ENCODE results near the gene CA12.
"Not testable (repeated sequence)": the region's sequence is repeated elsewhere in the genome, so short reads cannot be mapped to it uniquely, and the experiment has no call there.

Gene CA12

DNA sequence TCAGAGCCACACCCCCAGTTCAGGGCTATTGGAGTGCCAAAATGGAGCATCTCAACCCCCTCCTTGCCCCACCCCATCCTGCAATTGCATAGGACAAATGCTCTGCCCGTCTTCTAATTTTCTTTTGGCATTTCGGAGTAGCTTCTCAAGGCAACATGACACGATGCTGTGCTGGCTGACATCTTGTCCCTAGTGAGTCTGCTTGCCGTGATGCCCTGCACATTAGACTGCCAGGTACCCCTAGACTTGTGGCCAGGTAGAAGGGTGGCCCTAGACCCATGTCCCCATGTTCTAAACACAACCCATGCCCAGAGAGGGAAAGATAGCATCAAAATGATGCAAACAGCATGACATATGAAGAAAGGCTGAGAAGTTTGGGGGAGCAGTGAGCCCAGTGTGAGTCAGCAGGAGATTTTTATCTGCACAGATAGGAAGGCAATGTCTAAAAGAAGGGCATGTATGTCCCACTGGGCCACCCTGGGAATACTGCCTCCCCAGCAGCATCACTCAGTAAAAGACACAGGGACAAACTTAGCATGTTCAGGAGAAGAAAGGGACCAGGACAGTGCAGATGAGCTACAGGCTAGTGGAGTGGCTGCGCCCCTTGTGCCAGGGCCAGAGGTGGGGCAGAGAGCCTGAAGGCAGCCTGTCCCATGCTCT is 36.8 kb downstream of the CA12 start:
- H3K4me1 ChIP-seq (ENCODE audit: control insufficient read depth, insufficient read depth, low read length, poor library complexity, severe bottlenecking), result peaks cover 28% of the 10 kb centered on the region
- no peaks in the 10 kb centered on the region for H3K9me3 ChIP-seq (ENCODE audit: control insufficient read depth, low read length)
- H3K4me3 ChIP-seq (ENCODE audit: extremely low read depth, insufficient read depth, low read length, poor library complexity, severe bottlenecking), result no peak overlapping the region
- WGBS, 2 experiments (ENCODE audit: insufficient coverage in 2 of 2), result 94 to 96% methylated on average over 5 of the region's 5 CpGs
- no peak overlapping the region for H3K27ac ChIP-seq (ENCODE audit: low read depth, low read length, severe bottlenecking)
- H3K36me3 ChIP-seq (ENCODE audit: control insufficient read depth, insufficient read depth, low read length), result no peaks in the 10 kb centered on the region

DNA sequence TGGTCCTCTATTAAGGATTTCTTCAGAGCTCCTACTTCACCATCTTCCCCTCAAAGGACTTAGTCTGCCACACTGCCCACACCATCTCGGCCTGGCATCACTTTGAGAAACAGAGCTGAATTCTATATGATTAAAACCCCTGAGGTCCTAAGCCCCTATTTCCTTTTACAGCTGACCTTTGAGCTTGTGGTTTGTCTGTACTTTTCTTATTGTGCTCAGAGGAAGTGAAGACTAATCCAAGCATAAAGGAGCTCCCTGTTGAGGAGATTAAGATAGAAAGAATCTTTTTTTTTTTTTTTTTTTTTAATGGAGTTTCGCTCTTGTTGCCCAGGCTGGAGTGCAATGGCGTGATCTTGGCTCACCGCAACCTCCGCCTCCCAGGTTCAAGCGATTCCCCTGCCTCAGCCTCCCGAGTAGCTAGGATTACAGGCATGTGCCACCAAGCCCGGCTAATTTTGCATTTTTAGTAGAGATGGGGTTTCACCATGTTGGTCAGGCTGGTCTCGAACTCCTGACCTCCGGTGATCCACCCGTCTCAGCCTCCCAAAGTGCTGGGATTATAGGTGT is 38.6 kb downstream of the CA12 start:
- not testable (repeated sequence) for H3K36me3 ChIP-seq (ENCODE audit: control insufficient read depth, insufficient read depth, low read length); H3K4me3 ChIP-seq (ENCODE audit: extremely low read depth, insufficient read depth, low read length, poor library complexity, severe bottlenecking); H3K9me3 ChIP-seq (ENCODE audit: control insufficient read depth, low read length); H3K27ac ChIP-seq (ENCODE audit: low read depth, low read length, severe bottlenecking)
- 88% methylated on average over 9 of the region's 11 CpGs; no CpG with 5 or more reads in 1 of the 2 experiments for WGBS, 2 experiments (ENCODE audit: insufficient coverage in 2 of 2)
- H3K4me1 ChIP-seq (ENCODE audit: control insufficient read depth, insufficient read depth, low read length, poor library complexity, severe bottlenecking), result peaks cover 22% of the 10 kb centered on the region

DNA sequence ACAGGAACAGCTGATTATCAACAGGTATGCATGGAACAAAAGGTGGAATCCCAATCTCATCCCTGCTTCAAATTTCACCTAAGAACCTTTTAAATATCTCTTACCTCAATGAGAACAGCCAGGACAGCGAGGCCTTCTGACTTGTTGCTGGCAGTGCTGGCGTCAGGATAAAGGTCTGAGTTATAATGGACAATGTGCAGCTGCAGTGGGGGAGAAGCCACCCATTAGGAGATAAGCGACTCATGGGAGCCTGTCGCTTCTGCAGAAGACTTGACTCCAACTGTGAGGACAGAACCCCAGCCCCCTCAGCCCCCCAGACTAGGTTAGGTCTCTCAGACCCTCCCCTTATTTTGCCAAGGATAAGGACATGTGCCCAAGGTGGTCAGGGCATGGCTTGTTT is 39.7 kb downstream of the CA12 start:
- no peak overlapping the region for H3K4me3 ChIP-seq (ENCODE audit: extremely low read depth, insufficient read depth, low read length, poor library complexity, severe bottlenecking)
- no peaks in the 10 kb centered on the region for H3K36me3 ChIP-seq (ENCODE audit: control insufficient read depth, insufficient read depth, low read length)
- H3K4me1 ChIP-seq (ENCODE audit: control insufficient read depth, insufficient read depth, low read length, poor library complexity, severe bottlenecking), result peaks cover 22% of the 10 kb centered on the region
- H3K9me3 ChIP-seq (ENCODE audit: control insufficient read depth, low read length), result no peaks in the 10 kb centered on the region
- 89 to 100% methylated on average over 2 to 3 of the region's 4 CpGs for WGBS, 2 experiments (ENCODE audit: insufficient coverage in 2 of 2)
- no peak overlapping the region for H3K27ac ChIP-seq (ENCODE audit: low read depth, low read length, severe bottlenecking)

DNA sequence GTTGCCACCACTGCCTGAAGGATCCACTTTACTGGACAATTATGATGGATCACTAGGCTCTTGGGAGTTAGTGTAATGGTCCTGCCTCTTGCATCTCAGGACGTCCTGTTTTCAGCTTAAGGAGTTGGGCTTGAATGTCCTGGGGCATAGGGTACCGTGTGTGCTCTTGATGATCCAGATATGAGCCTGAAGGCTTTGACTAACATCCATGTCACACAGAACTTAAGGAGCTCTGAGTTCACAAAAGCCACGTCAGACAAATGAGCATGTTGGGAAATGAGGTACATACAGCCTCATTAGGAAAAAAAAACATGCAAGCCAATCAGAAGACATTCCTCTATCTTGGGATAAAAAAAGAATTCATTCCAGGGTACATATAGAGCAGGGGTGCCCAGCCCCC is 40.8 kb downstream of the CA12 start:
- Histone ChIP-seq H3K27ac (ENCODE audit: low read depth, low read length, severe bottlenecking) (no peak overlapping the region), H3K4me3 (ENCODE audit: extremely low read depth, insufficient read depth, low read length, poor library complexity, severe bottlenecking) (no peak overlapping the region), H3K4me1 (ENCODE audit: control insufficient read depth, insufficient read depth, low read length, poor library complexity, severe bottlenecking) (peaks cover 22% of the 10 kb centered on the region), H3K9me3 (ENCODE audit: control insufficient read depth, low read length) (no peaks in the 10 kb centered on the region), H3K36me3 (ENCODE audit: control insufficient read depth, insufficient read depth, low read length) (no peaks in the 10 kb centered on the region)
- 92 to 93% methylated on average over 2 to 3 of the region's 3 CpGs for WGBS, 2 experiments (ENCODE audit: insufficient coverage in 2 of 2)

DNA sequence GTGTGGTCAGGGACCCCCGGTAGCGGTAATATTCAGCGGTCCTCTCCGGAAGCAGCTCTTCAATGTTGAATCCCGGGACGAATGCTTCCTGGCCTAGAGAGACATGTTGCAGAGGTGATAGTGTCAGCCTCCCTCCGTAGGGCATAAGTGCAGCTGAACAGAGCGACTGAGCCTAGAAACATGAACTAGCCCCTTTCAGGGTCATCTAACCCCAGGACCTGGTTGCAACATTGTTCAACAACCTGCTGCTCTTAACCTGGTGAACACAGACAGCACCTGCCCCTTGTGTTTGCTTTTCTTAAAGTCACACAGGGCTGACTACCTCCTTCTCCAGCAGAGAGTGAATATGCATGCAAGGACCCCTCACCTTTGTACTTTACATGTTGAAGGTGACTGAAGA is 41.3 kb downstream of the CA12 start:
- Histone ChIP-seq H3K9me3 (ENCODE audit: control insufficient read depth, low read length) (no peaks in the 10 kb centered on the region), H3K4me3 (ENCODE audit: extremely low read depth, insufficient read depth, low read length, poor library complexity, severe bottlenecking) (no peak overlapping the region), H3K27ac (ENCODE audit: low read depth, low read length, severe bottlenecking) (no peak overlapping the region), H3K4me1 (ENCODE audit: control insufficient read depth, insufficient read depth, low read length, poor library complexity, severe bottlenecking) (peaks cover 21% of the 10 kb centered on the region), H3K36me3 (ENCODE audit: control insufficient read depth, insufficient read depth, low read length) (no peaks in the 10 kb centered on the region)
- 30 to 43% methylated on average over 5 to 8 of the region's 8 CpGs for WGBS, 2 experiments (ENCODE audit: insufficient coverage in 2 of 2)

DNA sequence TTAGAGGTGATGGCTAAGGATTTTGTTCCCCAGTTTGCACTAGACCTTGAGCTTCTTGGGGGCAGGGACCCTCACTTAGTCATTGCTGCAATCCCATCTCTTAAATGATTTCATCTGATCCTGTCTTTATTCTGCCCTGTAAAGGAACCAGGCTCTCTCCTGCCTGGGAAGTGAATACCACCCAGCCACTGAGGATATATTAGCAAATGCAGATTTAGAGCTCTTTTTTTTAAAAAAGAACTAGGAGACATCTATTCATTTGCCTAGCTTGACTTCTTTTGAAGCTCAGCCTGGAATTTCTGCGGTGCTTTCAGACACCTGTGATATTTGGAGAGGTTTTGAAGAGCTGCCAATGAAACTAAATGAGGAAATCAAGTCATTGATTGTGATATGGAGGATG is 41.8 kb downstream of the CA12 start:
- Histone ChIP-seq H3K4me3 (ENCODE audit: extremely low read depth, insufficient read depth, low read length, poor library complexity, severe bottlenecking) (no peak overlapping the region), H3K27ac (ENCODE audit: low read depth, low read length, severe bottlenecking) (no peak overlapping the region), H3K36me3 (ENCODE audit: control insufficient read depth, insufficient read depth, low read length) (no peaks in the 10 kb centered on the region), H3K9me3 (ENCODE audit: control insufficient read depth, low read length) (no peaks in the 10 kb centered on the region), H3K4me1 (ENCODE audit: control insufficient read depth, insufficient read depth, low read length, poor library complexity, severe bottlenecking) (peaks cover 16% of the 10 kb centered on the region)
- WGBS, 2 experiments (ENCODE audit: insufficient coverage in 2 of 2), result 33 to 40% methylated on average over 1 of the region's 1 CpG

DNA sequence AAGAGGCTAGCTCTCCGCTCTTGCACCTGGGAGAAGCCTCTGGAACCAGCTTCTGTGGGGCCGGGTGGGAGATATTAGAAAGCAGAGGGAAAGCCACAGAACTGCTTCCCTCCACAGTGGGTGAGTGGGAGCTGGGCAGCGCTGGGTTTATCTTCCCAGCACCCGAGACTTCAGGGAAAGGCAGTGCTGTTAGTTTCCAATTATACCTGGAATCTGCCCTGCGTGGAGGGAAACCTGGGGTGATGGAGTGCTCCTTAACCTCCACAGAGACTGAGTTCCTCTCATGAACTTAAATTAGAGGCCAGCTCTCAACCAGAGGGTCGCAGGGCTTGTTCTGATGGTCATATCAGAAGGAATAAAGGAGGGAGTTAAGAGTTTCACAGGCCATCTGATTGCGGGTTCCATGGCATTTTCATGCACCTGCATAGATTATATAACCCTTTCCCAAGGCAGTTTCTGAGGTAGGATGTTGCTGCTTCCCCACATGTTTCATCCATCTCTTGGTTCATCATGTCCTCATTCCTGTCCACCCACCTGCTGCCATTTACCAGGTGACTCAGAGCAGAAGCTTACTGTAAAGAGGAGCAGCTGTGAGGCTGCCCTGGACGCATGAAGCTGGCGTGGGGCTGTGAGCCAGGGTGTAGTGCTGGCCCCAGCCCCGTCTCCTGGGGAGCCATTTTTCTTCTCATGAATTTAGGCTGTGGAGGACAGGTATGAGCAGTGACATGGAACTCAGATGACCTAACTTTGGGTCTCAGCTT is 42.5 kb downstream of the CA12 start:
- WGBS, 2 experiments (ENCODE audit: insufficient coverage in 2 of 2), result 87 to 97% methylated on average over 5 to 7 of the region's 10 CpGs
- H3K9me3 ChIP-seq (ENCODE audit: control insufficient read depth, low read length), result no peaks in the 10 kb centered on the region
- no peak overlapping the region for H3K27ac ChIP-seq (ENCODE audit: low read depth, low read length, severe bottlenecking)
- H3K36me3 ChIP-seq (ENCODE audit: control insufficient read depth, insufficient read depth, low read length), result no peaks in the 10 kb centered on the region
- no peak overlapping the region for H3K4me3 ChIP-seq (ENCODE audit: extremely low read depth, insufficient read depth, low read length, poor library complexity, severe bottlenecking)
- H3K4me1 ChIP-seq (ENCODE audit: control insufficient read depth, insufficient read depth, low read length, poor library complexity, severe bottlenecking), result peaks cover 10% of the 10 kb centered on the region

DNA sequence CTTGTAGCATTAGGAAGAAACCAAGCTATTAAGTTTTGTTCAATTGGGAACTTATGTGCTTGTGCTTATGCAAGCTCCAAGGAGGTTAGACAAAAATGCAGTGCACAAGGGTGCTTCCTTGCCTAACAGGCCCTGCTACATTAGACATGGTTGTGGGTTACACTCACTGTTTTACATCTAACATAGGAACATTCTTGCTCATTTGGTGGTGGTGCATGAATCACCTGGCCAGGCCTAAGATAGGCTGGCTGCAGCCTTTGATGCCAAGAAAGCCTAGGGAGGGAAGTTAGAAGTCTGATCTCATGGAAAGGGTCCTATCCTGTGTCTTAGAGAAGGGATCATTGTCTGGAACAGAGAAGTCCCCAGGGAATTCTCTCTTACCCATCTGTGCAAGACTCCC is 43.5 kb downstream of the CA12 start:
- Histone ChIP-seq H3K36me3 (ENCODE audit: control insufficient read depth, insufficient read depth, low read length) (no peaks in the 10 kb centered on the region), H3K27ac (ENCODE audit: low read depth, low read length, severe bottlenecking) (no peak overlapping the region)

DNA sequence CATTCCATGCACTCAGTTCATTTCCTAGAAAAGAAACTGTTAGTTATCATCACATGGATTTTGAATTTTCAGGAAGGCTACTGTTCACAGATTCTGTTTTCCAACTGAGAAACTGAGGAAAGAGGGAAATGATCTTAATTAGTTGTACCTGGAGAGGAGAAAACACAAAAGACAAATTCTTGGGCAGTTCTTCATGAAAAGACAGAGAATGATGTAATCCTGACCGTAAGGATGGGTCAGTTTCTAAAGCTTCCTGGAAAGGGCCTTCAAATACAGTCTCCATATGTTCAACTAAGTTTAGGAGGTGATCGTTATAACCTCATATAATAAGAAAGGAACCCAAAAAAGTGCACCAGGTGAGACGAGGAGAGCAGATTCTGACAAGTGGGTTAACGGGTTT is 44.6 kb downstream of the CA12 start:
- Histone ChIP-seq H3K27ac (ENCODE audit: low read depth, low read length, severe bottlenecking) (no peak overlapping the region), H3K36me3 (ENCODE audit: control insufficient read depth, insufficient read depth, low read length) (no peaks in the 10 kb centered on the region), H3K9me3 (ENCODE audit: control insufficient read depth, low read length) (no peaks in the 10 kb centered on the region), H3K4me3 (ENCODE audit: extremely low read depth, insufficient read depth, low read length, poor library complexity, severe bottlenecking) (no peak overlapping the region), H3K4me1 (ENCODE audit: control insufficient read depth, insufficient read depth, low read length, poor library complexity, severe bottlenecking) (no peaks in the 10 kb centered on the region)
- WGBS, 2 experiments (ENCODE audit: insufficient coverage in 2 of 2), result 95 to 100% methylated on average over 1 to 3 of the region's 4 CpGs

More for the DNA sequence above, 43.5 kb downstream of the CA12 start:
- peaks cover 4% of the 10 kb centered on the region for H3K4me1 ChIP-seq (ENCODE audit: control insufficient read depth, insufficient read depth, low read length, poor library complexity, severe bottlenecking)
- no peak overlapping the region for H3K4me3 ChIP-seq (ENCODE audit: extremely low read depth, insufficient read depth, low read length, poor library complexity, severe bottlenecking)
- no peaks in the 10 kb centered on the region for H3K9me3 ChIP-seq (ENCODE audit: control insufficient read depth, low read length)

DNA sequence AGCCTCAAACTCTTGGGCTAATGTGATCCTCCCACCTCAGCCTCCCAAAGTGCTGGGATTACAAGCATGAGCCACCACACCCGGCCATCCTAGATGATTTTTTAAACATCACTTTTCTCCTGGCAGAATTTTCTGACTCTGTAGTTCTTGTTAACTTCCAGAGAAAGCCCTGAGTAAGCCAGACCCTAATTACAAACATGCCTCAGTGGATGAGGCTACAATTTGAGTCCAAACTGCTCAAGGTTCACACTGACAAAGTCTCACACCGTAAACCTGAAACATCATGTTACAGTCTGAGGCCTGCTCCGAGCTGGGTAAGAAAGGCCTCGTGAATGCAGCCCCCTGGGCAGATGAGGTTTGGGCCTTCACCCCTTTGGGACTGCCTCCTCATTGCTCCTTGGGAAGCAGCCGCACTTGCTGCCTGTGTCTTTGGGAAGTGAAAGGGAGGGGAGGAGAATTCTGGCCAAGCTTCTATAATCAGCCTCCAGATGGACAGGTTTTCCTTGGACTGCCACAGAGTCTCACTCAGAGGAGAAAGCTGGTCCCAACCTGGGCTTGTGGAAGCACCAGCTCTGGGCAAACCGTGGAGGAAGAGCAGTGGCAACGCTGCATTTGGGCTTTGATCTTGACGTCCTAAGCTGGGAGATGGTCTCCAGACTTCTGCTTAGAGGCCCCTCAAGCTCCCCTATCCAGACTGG is 46.0 kb downstream of the CA12 start:
- Histone ChIP-seq H3K4me1 (ENCODE audit: control insufficient read depth, insufficient read depth, low read length, poor library complexity, severe bottlenecking) (no peaks in the 10 kb centered on the region), H3K36me3 (ENCODE audit: control insufficient read depth, insufficient read depth, low read length) (no peaks in the 10 kb centered on the region), H3K27ac (ENCODE audit: low read depth, low read length, severe bottlenecking) (no peak overlapping the region), H3K4me3 (ENCODE audit: extremely low read depth, insufficient read depth, low read length, poor library complexity, severe bottlenecking) (no peak overlapping the region), H3K9me3 (ENCODE audit: control insufficient read depth, low read length) (no peaks in the 10 kb centered on the region)
- WGBS, 2 experiments (ENCODE audit: insufficient coverage in 2 of 2), result 80 to 90% methylated on average over 8 of the region's 8 CpGs
